A172 (cell line): ENCODE measurements around the gene CNIH1. TPM values are rescaled to one million over a fixed set of nuclear protein-coding genes. Genes with fewer than 3 reads are reported as not detected.
A peak's percentile ranks its signal among the peaks of the same experiment; 100 is the strongest.

Experiments used
- DNase-seq: peaks from one replicate; pipeline ENCODE4 v3.0.0-alpha.2; 2015; ENCODE audit warnings: low spot score
- total RNA-seq: library from RNA; depleted of rRNA; stranded (reverse); fragments of >200 nt; shearing (Covaris generic); gene quantifications from 2 replicates; pipeline ENCODE4 v1.2.3, GENCODE V29; 2014; rRNA removed

The CNIH1 gene
- total RNA-seq, result 90.4 and 106 TPM in 2 replicates

GRCh38 chr14:54440873-54441868 is at the start of gene CNIH1:
TSS of gene CNIH1 (minus strand) at chr14:54441374. CDS start at chr14:54441327, 47 bp downstream.
- DNase-seq, result peak; percentile 77

GRCh38 chr14:54490445-54491175 is 49.4 kb upstream of the CNIH1 start:
- DNase-seq, result no peak

GRCh38 chr14:54489731-54490444 is 48.7 kb upstream of the CNIH1 start:
- DNase-seq, result no peak

GRCh38 chr14:54489318-54489683 is 48.1 kb upstream of the CNIH1 start:
- DNase-seq, result no peak

GRCh38 chr14:54488646-54489317 is 47.6 kb upstream of the CNIH1 start, which contains the start of gene GMFB:
TSS of gene GMFB (minus strand) at chr14:54488980. CDS start at chr14:54488927, 53 bp downstream.
- DNase-seq, result peak; percentile 65

- DNase-seq, result no peak
Measured at GRCh38 chr14:54488318-54488645, 47.1 kb upstream of the CNIH1 start.

- peak; percentile 28 for DNase-seq
Measured at GRCh38 chr14:54487771-54488170, 46.6 kb upstream of the CNIH1 start.

GRCh38 chr14:54486685-54487084 is 45.5 kb upstream of the CNIH1 start:
- no peak for DNase-seq

- DNase-seq, result no peak
Measured at GRCh38 chr14:54483846-54484245, 42.7 kb upstream of the CNIH1 start.

- DNase-seq, result no peak
Measured at GRCh38 chr14:54483073-54483745, 42.0 kb upstream of the CNIH1 start.

GRCh38 chr14:54481695-54482094 is 40.5 kb upstream of the CNIH1 start:
- DNase-seq, result no peak

GRCh38 chr14:54480830-54481562 is 39.8 kb upstream of the CNIH1 start:
- DNase-seq, result no peak

GRCh38 chr14:54478636-54479215 is 37.6 kb upstream of the CNIH1 start:
- no peak for DNase-seq

- DNase-seq, result no peak
Measured at GRCh38 chr14:54475911-54476310, 34.7 kb upstream of the CNIH1 start.

GRCh38 chr14:54475187-54475899 is 34.2 kb upstream of the CNIH1 start:
- DNase-seq, result no peak

GRCh38 chr14:54474232-54474793 is 33.1 kb upstream of the CNIH1 start:
- no peak for DNase-seq

GRCh38 chr14:54472315-54472714 is 31.1 kb upstream of the CNIH1 start:
- DNase-seq, result no peak

GRCh38 chr14:54471641-54472040 is 30.5 kb upstream of the CNIH1 start:
- DNase-seq, result no peak

GRCh38 chr14:54470701-54471100 is 29.5 kb upstream of the CNIH1 start:
- DNase-seq, result no peak
